NCI-H82 (cell line): Measurements from ENCODE around the gene BRAT1.
"Not testable (repeated sequence)": the region's sequence is repeated elsewhere in the genome, so short reads cannot be mapped to it uniquely, and the experiment has no call there.

Source experiments
- DNase-seq: peaks from one replicate; lab custom pipeline; 2025; lab: John Stamatoyannopoulos, UW

The BRAT1 gene

DNA sequence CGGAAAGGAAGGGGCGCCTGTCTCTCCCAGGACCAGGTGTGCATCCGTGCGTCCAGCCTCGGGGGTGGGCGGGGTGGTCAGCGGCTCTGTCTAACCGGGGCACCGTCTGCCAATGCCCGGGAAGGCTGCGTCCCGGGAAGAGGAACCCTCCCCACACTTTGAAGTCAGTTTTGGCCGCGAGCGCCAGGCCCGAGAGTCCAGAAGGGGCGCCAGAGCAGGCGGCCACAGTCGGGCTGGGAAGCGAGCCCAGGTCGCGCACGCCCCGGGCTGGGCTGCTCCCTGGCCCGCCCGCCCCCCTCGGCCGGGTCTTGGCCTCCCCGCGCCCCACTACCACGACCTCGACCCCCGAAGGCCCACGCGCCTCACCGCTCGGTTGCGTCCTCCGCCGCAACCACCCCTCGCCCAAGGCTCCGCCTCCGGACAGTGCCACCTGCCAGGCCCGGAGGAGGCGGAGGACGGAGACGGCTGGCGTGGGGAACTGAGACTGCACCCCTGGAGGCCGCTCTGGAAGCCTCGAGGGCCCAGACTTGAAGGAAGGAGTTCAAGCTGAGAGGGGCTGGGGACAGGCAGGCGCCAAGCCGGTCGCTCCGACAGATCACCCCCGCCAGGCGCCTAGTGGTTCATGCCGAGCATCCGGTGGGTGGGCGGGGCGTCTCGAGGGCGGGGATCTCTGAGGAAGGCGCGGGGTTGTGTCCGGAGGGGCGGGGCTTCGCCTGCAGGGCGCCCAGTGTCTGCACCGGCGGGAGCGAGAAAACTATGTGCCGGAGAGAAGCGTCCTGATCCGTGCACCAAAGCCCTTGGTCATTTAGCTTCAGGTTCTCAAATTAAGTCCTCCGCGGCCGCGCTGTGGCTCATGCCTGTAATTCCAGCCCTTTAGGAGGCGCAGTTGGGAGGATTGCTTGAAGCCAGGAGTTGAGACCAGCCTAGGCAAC is at the start of gene BRAT1:
TSS of gene BRAT1 (minus strand) at position 404 of the 932 bp plus-strand sequence. CDS start 1,093 bp downstream, outside the sequence.
- DNase-seq = peak; percentile 99

DNA sequence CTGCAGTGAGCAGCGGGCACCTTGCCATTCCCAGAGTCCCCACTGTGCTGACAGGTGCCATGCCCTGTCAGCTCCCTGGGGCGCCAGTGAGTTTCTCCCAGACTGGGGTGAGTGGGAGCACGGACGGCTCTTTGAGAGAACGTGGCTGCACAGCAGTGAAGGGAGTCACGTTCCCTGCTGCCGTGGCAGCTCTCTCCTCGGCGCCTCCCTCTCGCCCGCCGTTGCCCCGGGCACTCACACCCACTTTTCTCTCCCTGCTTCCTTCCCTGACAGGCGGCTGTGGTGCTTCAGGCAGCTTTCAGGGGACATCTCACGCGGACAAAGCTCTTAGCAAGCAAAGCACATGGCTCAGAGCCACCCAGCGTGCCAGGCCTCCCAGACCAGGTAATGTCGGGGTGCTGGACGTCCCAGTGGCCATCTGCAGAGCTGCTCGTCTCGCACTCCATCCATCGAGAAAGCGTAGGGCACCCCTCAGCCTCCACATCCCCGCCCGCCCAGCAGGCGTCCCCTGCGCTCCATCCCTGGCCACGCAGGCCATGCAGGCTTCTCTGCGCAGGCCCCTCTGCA is 49.4 kb upstream of the BRAT1 start:
- no peak for DNase-seq

DNA sequence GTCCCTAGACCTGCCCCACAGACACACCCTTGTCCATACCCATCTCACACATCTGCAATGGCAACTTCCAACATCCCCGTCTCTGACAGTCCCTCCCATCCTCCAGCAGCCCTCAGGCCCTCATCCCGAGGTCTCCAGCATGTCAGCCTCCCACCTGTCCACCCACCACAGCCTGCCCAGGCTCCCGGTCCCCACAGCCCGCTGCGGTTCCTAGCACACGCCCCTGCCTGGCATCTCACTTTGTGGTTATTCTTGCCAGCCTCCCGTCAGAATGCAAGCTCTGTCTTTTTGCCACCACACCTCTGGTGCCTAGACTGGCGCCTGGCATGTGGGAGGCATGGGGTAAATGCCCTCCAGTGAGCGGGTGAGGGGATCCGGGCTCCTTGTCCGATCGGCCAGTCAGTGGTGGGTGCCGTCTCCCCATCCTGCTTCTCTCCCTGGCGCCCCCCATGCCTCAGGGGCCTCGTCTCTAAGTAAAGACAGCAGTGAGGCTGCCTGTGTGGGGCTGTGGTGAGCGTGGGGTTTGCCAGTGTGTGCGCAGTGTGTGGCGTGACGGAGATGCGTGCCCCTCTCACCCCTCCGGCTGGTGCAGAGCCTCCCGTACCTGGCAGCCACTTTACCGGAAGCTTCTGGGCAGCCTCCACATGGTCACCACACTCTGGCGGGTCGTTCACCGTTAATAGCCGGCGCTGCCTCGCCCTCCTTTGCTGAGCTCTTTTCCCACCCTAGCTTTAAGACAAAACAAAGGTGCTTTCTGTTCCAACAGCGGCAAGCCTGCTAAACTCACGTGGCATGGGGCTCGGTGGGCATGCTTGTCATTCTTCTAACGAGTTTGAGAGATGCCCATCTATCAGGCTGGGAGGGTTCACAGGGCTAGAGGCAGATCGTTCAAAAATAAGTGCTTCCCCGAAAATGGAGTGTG is 48.0 kb upstream of the BRAT1 start:
- DNase-seq = no peak

DNA sequence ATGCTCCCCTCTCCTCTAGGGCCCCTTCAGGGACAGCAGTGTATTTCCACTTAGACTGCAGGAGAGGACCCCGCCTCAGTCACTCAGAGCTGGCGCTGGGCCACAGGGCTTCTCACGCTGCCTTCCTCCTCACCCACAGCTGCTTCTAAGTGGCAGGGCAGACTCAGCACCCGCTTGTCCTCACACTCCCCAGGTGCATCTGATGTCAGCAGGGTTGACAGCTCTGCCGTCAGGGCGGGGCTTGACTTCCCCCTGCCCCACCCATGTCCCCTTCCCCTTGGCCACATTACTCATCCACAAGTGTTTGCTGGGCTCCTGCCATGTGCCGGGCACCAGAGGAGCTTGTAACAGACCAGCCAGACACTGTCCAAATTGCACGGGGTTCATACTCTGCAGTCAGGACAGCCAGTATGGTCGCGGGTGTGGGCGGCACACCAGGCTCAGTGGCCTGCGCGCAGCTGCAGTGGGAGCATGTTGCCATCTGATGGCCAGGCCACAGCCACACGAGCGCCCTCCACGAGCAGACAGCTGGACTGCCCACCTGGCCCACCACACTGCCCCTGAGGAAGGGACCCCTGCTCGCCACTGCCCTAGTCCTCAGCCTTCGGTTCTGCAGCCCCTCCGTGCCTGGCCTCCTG is 47.2 kb upstream of the BRAT1 start:
- no peak for DNase-seq

- DNase-seq = no peak
These were observed 46.6 kb upstream of the BRAT1 start for GRCh38 chr7:2601907-2602306.

DNA sequence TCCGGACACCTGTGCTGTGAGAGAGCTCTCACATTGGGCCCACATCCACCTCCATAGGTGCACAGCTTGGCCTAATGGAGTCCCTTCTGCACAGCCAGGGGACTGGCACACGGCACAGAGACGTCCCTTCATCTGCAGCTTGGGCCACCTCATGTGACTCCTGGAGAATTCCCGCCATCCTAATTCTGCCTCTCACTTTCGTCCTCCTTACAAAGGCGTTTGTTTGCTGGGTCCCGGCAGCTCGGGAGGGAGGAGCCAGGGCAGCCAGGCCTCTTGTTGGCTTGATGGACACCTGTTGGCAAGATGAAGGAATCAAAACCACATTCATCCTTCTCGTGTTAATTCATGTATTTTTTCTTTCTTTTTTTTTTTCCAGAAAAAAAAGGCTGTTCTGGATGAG is 45.7 kb upstream of the BRAT1 start:
- no peak for DNase-seq

- no peak for DNase-seq
These were observed 43.0 kb upstream of the BRAT1 start for GRCh38 chr7:2598154-2598823.

DNA sequence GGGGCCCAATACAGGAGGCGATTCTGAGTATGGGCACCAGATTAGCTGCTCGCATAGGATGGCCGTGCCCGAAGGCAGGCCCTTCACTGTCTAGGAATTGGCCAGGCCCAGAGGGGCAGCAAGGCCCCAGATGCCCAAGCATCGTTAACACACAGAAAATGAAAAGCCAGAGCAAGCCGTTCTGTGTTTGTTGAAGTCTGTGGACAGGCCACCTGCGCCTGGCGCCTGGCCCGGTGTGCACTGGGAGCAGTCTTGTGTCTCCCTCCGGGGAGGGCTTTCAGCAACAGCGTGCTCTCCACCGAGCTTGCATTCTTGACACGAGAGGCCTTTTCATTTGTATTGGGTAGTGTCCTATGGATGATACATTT is 41.9 kb upstream of the BRAT1 start:
- no peak for DNase-seq

- DNase-seq = no peak
These were observed 41.3 kb upstream of the BRAT1 start for GRCh38 chr7:2596464-2597272.

DNA sequence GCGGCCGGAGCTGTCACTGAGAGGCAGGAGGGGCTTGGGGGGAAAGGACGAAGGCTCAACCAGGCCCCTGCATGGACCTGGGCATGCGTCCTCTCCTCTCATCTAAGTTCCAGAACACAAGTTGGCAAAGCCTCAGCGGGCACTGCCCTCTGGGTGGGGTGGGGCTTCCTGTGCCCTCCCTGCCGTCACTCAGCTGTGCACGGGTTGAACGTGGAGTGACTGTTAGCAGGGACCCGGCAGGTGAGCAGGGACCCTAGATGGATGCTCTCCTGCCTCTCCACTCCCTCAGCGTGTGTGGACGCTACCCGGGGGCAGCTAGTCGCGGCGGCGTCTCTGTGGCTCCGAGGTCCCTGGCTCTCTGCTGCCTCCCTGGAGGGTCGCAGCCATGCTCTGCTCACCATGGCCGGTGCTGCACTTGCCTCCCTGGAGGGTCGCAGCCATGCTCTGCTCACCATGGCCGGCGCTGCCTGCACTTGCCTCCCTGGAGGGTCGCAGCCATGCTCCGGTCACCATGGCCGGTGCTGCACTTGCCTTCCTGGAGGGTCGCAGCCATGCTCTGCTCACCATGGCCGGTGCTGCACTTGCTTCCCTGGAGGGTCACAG is 40.0 kb upstream of the BRAT1 start:
- DNase-seq = no peak

GRCh38 chr7:2594599-2594998 is 39.3 kb upstream of the BRAT1 start:
- DNase-seq = no peak

- DNase-seq = no peak
These were observed 37.9 kb upstream of the BRAT1 start for GRCh38 chr7:2593036-2593727.

DNA sequence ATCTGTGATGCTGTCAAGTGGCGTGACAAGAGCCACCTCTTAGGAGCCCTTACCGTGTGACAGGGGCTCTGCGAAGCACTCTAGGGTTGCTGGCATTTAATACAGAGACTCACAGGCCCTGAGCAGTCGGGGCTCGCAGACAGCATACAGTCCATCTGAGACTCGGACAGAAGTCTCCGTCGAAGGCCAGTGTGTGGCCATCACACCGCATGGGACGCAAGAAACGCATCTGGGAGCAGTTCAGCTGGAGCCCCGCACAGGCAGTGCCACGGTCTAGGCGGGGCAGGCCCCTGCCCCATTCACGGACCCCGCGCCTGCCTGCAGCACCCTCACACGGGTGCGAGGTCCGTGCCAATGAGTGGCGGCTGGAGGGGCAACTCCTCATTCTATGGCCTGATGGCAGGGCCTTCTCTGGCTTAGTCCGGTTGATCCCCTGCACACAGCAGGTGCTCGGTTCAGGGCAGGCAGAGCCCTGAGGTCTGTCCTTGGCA is 37.1 kb upstream of the BRAT1 start:
- no peak for DNase-seq

DNA sequence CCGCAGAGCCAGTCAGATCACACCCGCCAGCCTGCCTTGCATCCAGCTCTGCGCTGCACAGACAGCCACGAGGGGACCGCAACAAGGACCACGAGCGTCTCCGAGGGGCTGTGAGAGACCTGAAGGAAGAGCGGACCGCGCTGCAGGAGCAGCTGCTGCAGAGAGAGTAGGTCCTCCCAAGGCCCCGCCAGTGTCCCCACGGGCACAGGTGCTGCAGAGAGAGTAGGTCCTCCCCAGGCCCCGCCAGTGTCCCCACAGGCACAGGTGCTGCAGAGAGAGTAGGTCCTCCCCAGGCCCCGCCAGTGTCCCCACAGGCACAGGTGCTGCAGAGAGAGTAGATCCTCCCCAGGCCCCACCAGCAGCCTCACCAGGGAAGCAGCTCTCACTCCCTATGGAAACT is 34.6 kb upstream of the BRAT1 start:
- not testable (repeated sequence) for DNase-seq

DNA sequence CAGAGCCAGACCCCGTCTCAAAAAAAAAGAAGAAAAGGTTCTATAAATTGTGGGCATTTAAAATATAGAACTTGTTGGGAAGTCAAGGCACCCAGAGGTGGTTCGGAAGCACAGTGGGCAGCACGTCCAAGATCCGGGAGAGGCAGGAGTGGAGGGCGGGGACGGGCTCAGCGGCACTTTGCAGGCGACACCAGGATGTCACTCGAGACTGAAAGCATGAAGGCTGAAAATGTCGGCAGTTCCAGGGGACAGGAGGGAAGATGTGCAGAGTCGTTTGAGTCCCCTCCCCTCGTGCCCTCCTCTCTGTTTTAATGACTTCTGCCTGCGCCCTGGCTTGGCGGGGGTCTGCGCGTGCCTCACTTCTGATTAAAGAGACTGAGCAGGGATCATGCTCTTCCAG is 34.0 kb upstream of the BRAT1 start:
- DNase-seq = no peak

GRCh38 chr7:2587778-2588177 is 32.5 kb upstream of the BRAT1 start:
- DNase-seq = no peak

- DNase-seq = no peak
These were observed 31.8 kb upstream of the BRAT1 start for GRCh38 chr7:2587134-2587533.

DNA sequence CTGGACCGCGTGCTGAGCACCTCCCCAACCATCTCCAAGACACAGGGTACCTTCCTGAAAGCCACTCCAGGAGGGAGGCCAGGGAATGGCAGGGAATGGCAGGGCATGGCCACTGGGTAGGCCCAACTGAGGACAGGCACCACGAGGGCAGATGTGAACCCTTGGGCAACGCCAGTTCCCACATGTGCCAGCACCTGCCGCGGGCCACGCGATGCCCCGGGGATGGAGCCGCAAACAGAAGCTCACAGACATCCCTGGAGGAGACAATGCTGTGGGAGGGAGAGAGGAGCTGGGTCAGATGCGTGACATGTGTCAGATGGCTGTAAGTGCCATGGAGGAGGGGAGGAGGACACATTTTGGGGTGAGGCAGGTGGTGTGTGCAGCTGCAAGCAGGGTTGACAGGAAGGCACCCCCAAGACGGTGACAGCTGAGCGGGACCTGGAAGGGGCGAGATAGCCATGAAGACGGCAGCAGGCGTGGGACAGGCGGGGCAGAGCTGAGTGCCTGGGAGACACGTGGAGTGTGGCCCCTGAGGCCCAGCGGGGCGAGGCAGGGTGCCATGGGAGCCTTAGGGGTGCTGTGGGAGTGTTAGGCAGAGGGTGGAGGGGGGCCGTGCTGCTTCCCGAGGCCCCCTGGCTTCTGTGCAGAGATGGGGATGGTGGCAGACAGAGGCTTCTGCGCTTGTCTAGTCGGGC is 31.1 kb upstream of the BRAT1 start:
- no peak for DNase-seq

GRCh38 chr7:2585446-2585845 is 30.1 kb upstream of the BRAT1 start:
- no peak for DNase-seq
